Coronary artery (tissue), 2 donors: Measurements from ENCODE around the gene CD1C.

Experiments used
- DNase-seq: peaks from one replicate; pipeline ENCODE4 v3.0.0-alpha.2; 2017; ENCODE audit warnings: low spot score
- H3K27ac ChIP-seq, 2 donors: fragments of 200-600 bp; sonication (generic); one replicate each; pipeline ENCODE4 v1.5.1; 2016 to 2019
- H3K4me3 ChIP-seq: fragments of 200-600 bp; sonication (generic); 2 replicates; pipeline ENCODE4 v1.5.1; 2016; ENCODE audit warnings: mild to moderate bottlenecking, moderate library complexity
- TF ChIP-seq, protein P1 (sequence below): fragments of 200-600 bp; sonication (generic); IDR thresholded peaks from one replicate; pipeline ENCODE4 v1.5.1; 2019; ENCODE audit warnings: antibody characterized with exemption

CD1C gene

GRCh38 chr1:158327481-158327880 is 37.8 kb downstream of the CD1C start:
- no peak overlapping the region for H3K4me3 ChIP-seq
- DNase-seq: no peak
- TF ChIP-seq, protein P1, sequence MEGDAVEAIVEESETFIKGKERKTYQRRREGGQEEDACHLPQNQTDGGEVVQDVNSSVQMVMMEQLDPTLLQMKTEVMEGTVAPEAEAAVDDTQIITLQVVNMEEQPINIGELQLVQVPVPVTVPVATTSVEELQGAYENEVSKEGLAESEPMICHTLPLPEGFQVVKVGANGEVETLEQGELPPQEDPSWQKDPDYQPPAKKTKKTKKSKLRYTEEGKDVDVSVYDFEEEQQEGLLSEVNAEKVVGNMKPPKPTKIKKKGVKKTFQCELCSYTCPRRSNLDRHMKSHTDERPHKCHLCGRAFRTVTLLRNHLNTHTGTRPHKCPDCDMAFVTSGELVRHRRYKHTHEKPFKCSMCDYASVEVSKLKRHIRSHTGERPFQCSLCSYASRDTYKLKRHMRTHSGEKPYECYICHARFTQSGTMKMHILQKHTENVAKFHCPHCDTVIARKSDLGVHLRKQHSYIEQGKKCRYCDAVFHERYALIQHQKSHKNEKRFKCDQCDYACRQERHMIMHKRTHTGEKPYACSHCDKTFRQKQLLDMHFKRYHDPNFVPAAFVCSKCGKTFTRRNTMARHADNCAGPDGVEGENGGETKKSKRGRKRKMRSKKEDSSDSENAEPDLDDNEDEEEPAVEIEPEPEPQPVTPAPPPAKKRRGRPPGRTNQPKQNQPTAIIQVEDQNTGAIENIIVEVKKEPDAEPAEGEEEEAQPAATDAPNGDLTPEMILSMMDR: no peak
- H3K27ac ChIP-seq: no peak overlapping the region

- Histone ChIP-seq H3K4me3 (no peak overlapping the region), H3K27ac (no peak overlapping the region)
- no peak for DNase-seq
- TF ChIP-seq, protein P1: no peak
Measured at GRCh38 chr1:158328426-158328825, 38.7 kb downstream of the CD1C start.

DNA sequence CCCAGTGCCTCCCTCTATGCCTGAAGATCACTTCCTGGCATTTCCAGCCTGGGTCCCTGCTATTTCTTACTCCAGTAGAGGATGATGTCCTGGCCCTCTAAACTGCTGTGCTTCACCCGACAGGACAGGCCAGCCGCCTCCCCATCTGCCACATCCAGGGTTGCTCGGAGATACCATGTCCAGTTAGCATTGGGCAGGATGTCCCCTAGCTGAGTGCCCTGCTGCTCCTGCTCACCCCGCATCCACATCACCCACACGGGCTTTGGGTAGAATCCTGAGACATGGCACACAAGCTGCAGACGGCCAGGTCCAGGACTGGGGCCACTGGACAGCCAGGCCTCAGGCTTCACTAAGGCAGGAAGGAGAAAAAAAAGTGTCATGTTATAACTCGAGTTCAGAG is 39.6 kb downstream of the CD1C start:
- TF ChIP-seq, protein P1: no peak
- DNase-seq: no peak
- Histone ChIP-seq H3K27ac (no peak overlapping the region), H3K4me3 (no peak overlapping the region)

- no peak overlapping the region for H3K27ac ChIP-seq
- TF ChIP-seq, protein P1: no peak
- no peak overlapping the region for H3K4me3 ChIP-seq
- DNase-seq: no peak
Measured at GRCh38 chr1:158329733-158330132, 40.0 kb downstream of the CD1C start.

DNA sequence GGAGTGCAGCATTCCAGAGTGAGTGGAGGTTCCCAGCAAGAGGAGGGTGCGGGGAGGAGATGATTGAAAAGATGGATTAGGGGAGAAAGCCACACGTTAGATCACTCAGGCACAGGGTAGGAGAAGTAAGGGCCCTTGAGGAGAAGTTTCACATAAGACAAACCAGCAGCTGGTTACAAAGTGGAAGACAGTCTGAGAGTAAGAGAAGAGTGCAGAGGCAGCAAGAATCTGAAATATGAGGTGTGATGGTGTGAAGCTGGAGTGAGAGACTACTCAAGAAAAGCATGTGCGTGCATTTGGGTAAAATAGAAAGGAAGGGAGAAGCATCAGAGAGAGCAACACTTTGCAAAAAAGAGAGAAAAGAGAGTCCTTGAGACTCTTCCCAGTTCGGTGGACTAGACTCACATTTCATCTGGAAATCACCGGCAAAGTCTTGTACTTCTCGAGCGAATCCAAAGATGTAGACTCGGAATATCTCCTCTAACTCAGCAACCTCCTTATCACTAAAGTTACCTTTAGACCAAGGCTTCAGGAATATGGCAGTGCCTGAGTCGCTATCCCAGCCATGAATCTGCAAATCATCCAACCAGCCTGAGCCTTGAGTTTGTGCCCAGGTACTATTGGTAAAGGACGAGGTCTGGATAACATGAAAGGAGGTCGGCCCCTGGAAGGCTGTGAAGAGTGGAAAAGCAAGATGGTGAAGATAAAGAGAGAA is 40.8 kb downstream of the CD1C start:
- no peak overlapping the region for H3K4me3 ChIP-seq
- TF ChIP-seq, protein P1: no peak
- no peak overlapping the region for H3K27ac ChIP-seq
- no peak for DNase-seq

GRCh38 chr1:158331106-158331425 is 41.3 kb downstream of the CD1C start:
- Histone ChIP-seq H3K27ac (no peak overlapping the region), H3K4me3 (no peak overlapping the region)
- DNase-seq: no peak
- TF ChIP-seq, protein P1: no peak

GRCh38 chr1:158331481-158332150 is 41.9 kb downstream of the CD1C start, which contains the start of gene CD1B:
TSS of gene CD1B (minus strand) at chr1:158331531. CDS start at chr1:158331423, 108 bp downstream.
- TF ChIP-seq, protein P1: no peak
- DNase-seq: no peak
- Histone ChIP-seq H3K4me3 (no peak within 1 kb of the TSS), H3K27ac (no peak within 1 kb of the TSS)
